Activated CD8-positive, alpha-beta memory T cell treated with anti-CD3 and anti-CD28 coated beads, Interleukin-2, amount 50 U/mL, for 24 hours (primary cell): ENCODE results near the gene EXOC4.

Experiments
- DNase-seq: peaks from one replicate; pipeline ENCODE4 v3.0.0-alpha.2; 2020; ENCODE audit errors: extremely low read depth

Gene EXOC4

GRCh38 chr7:133934262-133934976 is 681.5 kb downstream of the EXOC4 start:
- DNase-seq: no peak

DNA sequence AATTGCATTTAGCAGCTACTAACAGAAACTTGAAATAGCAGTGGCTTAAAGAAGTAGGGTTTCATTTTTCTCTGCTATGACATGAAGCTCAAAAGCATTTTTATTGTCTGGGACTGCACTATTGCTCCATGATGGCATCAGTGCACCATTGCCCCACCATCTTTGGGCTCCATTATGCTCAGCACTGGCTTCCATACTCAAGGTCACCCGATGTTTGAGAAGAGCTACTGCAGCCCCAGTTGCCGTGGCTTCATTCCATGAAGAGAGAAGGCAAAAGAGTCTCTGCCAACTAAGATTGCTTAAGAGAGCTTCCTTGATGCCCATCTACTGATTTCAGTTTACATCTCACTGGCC is 682.1 kb downstream of the EXOC4 start:
- DNase-seq: no peak

- DNase-seq: no peak
These were observed 683.2 kb downstream of the EXOC4 start for GRCh38 chr7:133936074-133936473.

DNA sequence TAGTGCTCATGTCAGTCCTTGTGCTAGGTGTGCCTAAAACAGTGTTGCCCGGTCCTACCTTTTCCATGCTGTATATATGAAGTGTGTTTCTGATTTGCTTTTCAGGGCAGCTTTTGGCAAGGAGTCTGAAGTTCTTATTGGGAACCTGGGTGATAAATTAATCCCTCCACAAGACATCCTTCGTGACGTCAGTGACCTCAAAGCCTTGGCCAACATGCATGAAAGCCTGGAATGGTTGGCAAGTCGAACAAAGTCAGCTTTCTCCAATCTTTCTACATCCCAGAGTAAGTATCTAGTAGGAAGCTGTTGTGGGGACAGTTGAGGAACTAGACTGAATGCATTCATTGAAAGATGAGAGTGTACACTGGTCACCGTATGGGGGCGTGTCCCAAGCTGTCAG is 684.9 kb downstream of the EXOC4 start:
- DNase-seq: no peak

DNA sequence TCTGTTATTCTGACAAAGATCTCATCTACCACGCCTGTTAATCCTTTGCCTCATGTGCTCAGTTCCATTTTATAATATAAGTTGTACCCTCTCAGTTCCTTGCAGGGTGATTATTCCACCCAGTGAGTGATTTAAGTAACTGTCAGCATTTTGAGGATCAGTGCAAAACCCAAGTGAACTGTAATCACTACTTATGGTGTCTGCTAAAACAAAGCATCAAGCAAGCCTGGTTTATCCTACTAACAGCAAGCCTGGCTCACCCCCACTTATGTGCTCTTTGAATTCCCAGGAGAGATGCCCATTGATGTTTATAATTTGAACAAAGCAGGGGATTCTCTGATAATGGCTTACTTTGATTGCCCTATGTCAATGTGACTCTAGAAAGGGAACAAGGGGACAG is 687.5 kb downstream of the EXOC4 start:
- no peak for DNase-seq

GRCh38 chr7:133941496-133941895 is 688.6 kb downstream of the EXOC4 start:
- DNase-seq: no peak

- no peak for DNase-seq
These were observed 692.6 kb downstream of the EXOC4 start for GRCh38 chr7:133945497-133945896.

DNA sequence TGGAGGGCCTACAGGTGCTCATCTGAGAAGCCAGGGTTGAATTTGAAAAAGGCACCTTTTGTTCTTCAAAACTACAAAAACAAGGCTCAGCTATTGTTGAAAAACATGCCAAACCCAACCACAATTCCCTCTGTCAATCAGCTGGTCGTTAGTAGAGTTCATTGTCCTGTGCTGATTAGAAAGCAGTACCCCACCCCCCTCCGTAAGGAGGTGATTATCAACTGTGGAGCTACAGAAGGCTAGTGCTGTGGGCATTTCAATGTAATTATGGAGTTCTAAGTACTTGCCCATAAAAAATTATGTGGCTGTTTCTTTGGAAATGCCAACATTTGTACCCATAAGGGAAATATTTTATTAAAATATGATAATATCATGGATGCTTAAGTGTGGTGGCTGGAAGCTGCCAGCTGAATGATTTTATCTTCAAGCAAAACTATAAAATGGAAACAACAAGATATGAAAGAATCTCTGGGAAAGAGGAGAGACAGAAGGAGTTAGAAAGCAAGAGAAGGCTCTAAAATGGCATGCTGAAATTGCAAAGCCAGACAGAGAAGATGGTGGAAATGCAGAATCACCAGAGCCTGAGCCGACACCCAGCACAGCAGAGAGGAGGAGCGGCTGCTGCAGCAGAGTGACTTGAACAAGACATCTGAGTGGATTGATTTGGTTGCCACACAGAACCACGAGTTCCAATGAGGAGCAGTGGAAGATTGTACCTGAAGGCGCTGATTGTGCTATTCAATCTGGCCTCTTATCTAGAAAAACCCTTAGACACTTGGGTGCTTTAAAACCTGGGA is 694.8 kb downstream of the EXOC4 start:
- no peak for DNase-seq

- no peak for DNase-seq
These were observed 695.7 kb downstream of the EXOC4 start for GRCh38 chr7:133948588-133948987.

DNA sequence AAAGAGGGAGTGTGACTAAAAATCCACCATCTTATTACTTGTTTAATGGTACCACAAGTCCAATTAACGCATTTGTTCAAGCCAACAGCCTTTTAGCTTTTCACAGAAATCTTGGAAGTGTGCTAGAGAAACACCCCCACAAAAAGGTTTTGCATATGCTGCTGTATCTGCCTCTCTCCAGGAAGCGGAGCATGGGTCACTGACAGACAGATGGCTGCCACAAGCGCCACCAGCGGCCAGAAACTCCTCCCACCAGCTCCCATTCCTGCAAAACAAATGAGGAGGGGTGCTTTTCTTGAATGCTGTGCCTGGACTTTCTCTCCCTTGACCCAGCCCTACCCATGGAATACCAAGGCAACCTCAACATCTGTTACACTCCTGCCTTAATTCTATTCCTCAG is 698.0 kb downstream of the EXOC4 start:
- no peak for DNase-seq

DNA sequence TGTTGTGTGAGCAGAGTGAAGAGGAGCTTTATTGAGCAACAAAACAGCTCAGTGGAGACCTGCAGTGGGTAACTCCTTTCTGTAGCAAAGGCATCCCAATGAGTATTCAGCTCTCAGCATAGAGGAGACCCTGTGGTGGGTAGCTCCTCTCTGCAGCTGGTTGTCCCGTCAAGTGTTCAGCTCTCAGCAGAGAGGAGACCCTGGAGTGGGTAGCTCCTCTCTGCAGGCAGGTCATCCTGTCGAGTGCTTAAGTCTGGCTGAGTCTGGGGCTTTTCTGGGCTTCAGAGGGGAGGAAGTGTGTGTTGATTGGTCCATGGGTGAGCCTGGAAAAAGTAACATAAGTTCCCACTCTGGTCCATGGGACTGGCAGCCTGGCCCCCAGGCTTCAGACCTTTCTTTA is 702.3 kb downstream of the EXOC4 start:
- DNase-seq: no peak

DNA sequence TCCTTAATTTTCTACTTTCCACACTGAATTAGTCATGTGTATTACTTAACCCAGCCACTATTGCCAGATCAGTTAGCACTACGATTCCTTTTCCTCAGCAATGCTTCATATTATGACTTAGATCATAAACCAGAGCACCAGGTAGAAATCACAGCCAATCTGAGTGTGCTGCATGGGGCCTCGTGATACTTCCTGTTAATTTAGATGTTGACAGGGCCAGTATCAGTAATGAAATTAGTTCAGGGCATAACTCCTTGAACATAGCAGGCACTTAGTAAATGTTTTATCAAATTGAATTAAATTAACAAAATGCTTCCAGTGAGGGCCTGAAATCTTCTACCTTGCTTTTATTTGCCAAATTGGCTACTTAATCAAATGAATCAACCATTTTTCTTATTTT is 705.0 kb downstream of the EXOC4 start:
- no peak for DNase-seq

- no peak for DNase-seq
These were observed 705.9 kb downstream of the EXOC4 start for GRCh38 chr7:133958822-133959221.

DNA sequence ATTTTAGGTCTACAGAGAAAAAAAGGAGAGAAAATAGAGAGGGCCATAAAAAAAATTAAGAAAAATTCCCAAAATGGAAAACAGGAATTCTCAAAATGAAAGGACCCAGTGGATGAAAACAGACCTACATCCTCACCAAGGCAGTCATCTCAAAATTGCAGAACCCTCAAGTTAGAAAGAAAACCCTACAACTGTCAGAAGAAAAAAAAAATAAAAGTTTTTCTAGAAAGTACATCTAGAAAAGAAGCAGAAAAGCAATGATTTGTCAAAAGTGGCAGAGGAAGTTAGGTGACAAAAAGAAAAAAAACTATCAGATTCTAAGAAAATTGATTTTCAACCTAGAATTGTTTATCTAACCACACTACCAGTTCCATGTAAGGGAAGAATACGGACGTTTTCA is 706.6 kb downstream of the EXOC4 start:
- no peak for DNase-seq

DNA sequence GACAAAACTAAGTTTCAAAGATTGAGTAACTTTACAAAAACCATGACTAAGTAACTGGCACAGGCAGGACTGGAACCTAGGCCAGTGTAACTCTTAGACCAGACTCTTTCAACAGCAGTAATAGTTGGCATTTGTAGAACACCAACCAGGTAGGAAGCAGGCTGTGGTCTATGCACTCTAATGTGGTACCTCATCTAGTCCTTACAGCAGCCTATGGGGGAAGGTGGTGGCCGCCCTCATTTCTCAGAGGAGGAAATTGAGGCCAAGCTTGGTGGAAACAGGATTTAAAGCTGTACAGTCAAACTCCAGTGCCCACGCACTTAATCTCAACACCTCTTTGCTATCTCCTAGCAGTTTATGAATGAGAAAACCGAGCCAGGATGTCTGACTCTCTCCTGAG is 708.8 kb downstream of the EXOC4 start:
- DNase-seq: no peak

GRCh38 chr7:133962646-133963045 is 709.8 kb downstream of the EXOC4 start:
- DNase-seq: no peak

- no peak for DNase-seq
These were observed 710.8 kb downstream of the EXOC4 start for GRCh38 chr7:133963629-133964028.

GRCh38 chr7:133971625-133972024 is 718.7 kb downstream of the EXOC4 start:
- no peak for DNase-seq

DNA sequence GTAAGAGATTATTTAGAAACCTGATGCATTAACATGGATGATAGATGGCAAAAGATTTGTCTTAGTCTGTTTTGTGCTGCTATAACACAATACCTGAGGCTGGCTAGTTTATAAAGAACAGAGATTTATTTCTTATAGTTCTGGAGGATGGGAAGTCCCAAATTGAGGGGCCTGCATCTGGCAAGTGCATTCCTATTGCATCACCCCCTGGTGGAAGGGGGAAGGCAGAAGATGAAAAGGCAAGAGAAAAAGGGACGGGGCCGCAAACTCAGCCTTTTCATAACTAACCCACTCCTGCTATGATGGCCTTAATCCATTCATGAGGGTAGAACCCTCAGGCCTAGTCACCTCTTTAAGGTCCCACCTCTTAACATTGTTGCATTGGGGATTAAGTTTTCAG is 720.8 kb downstream of the EXOC4 start:
- no peak for DNase-seq

- DNase-seq: no peak
These were observed 722.3 kb downstream of the EXOC4 start for GRCh38 chr7:133975130-133975529.

GRCh38 chr7:133976140-133976539 is 723.3 kb downstream of the EXOC4 start:
- DNase-seq: no peak

DNA sequence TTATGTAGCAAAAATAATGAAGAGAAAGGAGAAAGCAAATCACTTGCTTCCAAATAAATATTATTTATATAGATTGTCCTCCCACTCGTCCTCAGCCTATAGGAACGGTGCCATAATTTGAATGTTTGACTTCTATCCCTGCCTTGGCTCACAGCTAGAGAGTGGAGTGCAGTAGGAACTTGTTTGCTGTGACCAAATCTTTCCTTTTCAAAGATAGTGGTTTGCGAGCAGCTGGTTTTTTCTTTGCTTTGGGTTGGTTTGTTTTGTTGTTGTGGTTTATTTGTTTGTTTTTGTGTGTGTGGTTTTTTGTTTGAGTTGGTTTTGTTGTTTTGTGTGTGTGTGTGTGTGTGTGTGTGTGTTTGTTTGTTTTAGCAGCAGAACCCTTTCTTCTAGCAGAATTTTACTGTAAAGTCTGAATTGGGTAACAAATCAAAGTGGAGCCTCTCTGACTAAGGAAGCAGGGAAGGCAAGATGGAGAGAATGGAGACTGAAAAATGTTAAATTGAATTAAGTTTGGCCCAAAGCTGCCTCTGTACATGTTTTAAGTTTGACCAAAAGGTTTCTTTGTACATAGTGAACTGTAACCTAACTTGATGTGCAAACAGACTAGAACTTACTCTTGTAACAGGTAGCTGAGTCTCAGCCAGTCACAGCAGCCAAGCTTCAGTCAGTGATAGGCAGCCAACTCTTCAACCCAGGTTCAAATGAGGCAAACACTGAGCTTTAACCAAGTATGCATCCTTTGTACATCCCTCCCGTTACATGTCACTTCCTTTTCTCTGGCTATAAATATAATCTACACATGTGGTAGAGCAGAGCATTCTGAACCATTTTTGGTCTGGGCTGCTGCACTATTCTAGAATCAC is 724.8 kb downstream of the EXOC4 start:
- DNase-seq: no peak
